ENCODE measurements around the gene RFC2. TPM values are rescaled to one million over a fixed set of nuclear protein-coding genes. Genes with fewer than 3 reads are reported as not detected.

RFC2 gene
- total and polyA plus RNA-seq, 2 of the 8 experiments (the other 6 are each of a cell fraction or from before 2014, with no cell fraction given) = 52.9 to 85.4 TPM

GRCh38 chr7:74236284-74236683 lies 17.9 kb downstream of the RFC2 start:
- Histone ChIP-seq H3K9ac (replicated peaks in 1 of 4; ENCODE audit: extremely low read depth in 1 of 4, low read depth in 3 of 4, low read length in 3 of 4) (no peak overlapping the region), H3K27ac (ENCODE audit: low read depth, low read length) (no peak overlapping the region), H3K4me2 (ENCODE audit: insufficient read depth in 1 of 2, low read depth in 2 of 2, low read length in 2 of 2) (no peak overlapping the region), H2BK5ac (ENCODE audit: low read depth, low read length) (no peak overlapping the region), H3K4me1 (replicated peaks in 1 of 4; ENCODE audit: control insufficient read depth in 3 of 4, insufficient read depth in 4 of 4, low read length in 3 of 4) (no peaks in the 10 kb centered on the region), H3K4me3 (ENCODE audit: extremely low read depth in 1 of 4, insufficient read depth in 2 of 4, low read depth in 3 of 4, low read length in 4 of 4) (no peak overlapping the region), H3K18ac (ENCODE audit: extremely low read depth, low read length) (no peak overlapping the region), H3K4ac (replicated peaks; ENCODE audit: insufficient read length, low read depth, low read length) (no peak overlapping the region), H3K36me3 (ENCODE audit: control insufficient read depth in 2 of 4, insufficient read depth in 4 of 4, low read length in 3 of 4) (peaks cover 41 to 87% (median 73%) of the 10 kb centered on the region in 4 experiments), H3K9me3 (ENCODE audit: insufficient read depth in 2 of 2, low read depth in 1 of 2, low read length in 1 of 2) (no peaks in the 10 kb centered on the region), H2AK5ac (ENCODE audit: low read depth, low read length) (no peak overlapping the region), H2BK120ac (replicated peaks; ENCODE audit: low read depth, low read length) (no peak overlapping the region), H3K23me2 (ENCODE audit: low read depth, low read length) (no peaks in the 10 kb centered on the region), H4K5ac (ENCODE audit: insufficient read length, low read depth, low read length) (no peak overlapping the region), H4K91ac (replicated peaks; ENCODE audit: insufficient read length, low read length) (no peak overlapping the region), H4K8ac (ENCODE audit: extremely low read depth, insufficient read depth, low read length) (no peak overlapping the region), H4K20me1 (replicated peaks in 1 of 2; ENCODE audit: control insufficient read depth in 1 of 2, insufficient read depth in 2 of 2, low read length in 2 of 2) (peaks cover 0 to 10% of the 10 kb centered on the region in 2 experiments), H3K79me1 (ENCODE audit: low read depth, low read length) (peaks cover 5% of the 10 kb centered on the region; the same call in 1 of the 2 replicates), H3K56ac (replicated peaks; ENCODE audit: insufficient read length, low read depth, low read length) (no peak overlapping the region), H3K23ac (ENCODE audit: insufficient read length) (no peak overlapping the region), H3K14ac (ENCODE audit: insufficient read length) (no peak overlapping the region), H2BK15ac (ENCODE audit: low read length) (no peak overlapping the region), H2BK20ac (ENCODE audit: low read length) (no peak overlapping the region), H3K79me2 (ENCODE audit: control insufficient read depth in 1 of 2, insufficient read depth in 2 of 2, low read length in 2 of 2) (no peaks in the 10 kb centered on the region), H2AFZ (ENCODE audit: low read length) (no peak overlapping the region), H2BK12ac (ENCODE audit: low read depth, low read length) (no peak overlapping the region), H3K27me3 (replicated peaks in 1 of 4; ENCODE audit: control insufficient read depth in 3 of 4, extremely low read depth in 1 of 4, insufficient read depth in 3 of 4, low read length in 3 of 4) (no peaks in the 10 kb centered on the region; a peak in 1 of 7 replicates)
- ChIA-PET CTCF (ENCODE audit: partially characterized antibody) (interaction anchor here (0.8 to 2.3 kb wide), 5 partner anchors 9 to 166 kb away, joined by 3 to 6 read pairs (median 3); no protein-coding TSS in a partner anchor), POLR2A (ENCODE audit: partially characterized antibody) (interaction anchor here (0.6 to 2.8 kb wide), 7 partner anchors 12 to 128 kb away, joined by 3 to 12 read pairs (median 4); no protein-coding TSS in a partner anchor)
- WGBS, 2 experiments (ENCODE audit: extremely low coverage in 1 of 2, insufficient coverage in 1 of 2, insufficient read length in 1 of 2, insufficient replicate concordance in 2 of 2, low coverage in 1 of 2, low lambda C conversion rate in 2 of 2, missing lambda C conversion rate in 1 of 2) = 93% methylated on average over 3 of the region's 3 CpGs; no CpG with 5 or more reads in 1 of the 2 experiments
- DNase-seq (ENCODE audit: low read depth in 1 of 2, low spot score in 2 of 2) = no peak
- no peak for FAIRE-seq
- TF ChIP-seq RBBP5 (IDR thresholded peaks at IDR 0.05; ENCODE audit: borderline replicate concordance, low read depth, low read length) (no peak), SIRT6 (IDR thresholded peaks at IDR 0.05; ENCODE audit: low read length) (no peak), NANOG (IDR thresholded peaks at IDR 0.05; ENCODE audit: insufficient read depth, low read depth, low read length, poor library complexity, severe bottlenecking) (no peak), KDM1A (IDR thresholded peaks at IDR 0.05; ENCODE audit: borderline replicate concordance, low read length) (no peak), SAP30 (IDR thresholded peaks at IDR 0.05; ENCODE audit: insufficient read depth, insufficient replicate concordance, low read length) (no peak), MAX (IDR thresholded peaks at IDR 0.05) (no peak), POLR2AphosphoS5 (IDR thresholded peaks at IDR 0.05; ENCODE audit: low read depth, low read length) (no peak), CHD1 (IDR thresholded peaks at IDR 0.05; ENCODE audit: low read depth, low read length) (no peak), CTCF (IDR thresholded peaks at IDR 0.05; ENCODE audit: control extremely low read depth in 1 of 3, insufficient read depth in 1 of 3, low read depth in 1 of 3, low read length in 3 of 3) (no peak)
- TF ChIP-seq, protein P1, sequence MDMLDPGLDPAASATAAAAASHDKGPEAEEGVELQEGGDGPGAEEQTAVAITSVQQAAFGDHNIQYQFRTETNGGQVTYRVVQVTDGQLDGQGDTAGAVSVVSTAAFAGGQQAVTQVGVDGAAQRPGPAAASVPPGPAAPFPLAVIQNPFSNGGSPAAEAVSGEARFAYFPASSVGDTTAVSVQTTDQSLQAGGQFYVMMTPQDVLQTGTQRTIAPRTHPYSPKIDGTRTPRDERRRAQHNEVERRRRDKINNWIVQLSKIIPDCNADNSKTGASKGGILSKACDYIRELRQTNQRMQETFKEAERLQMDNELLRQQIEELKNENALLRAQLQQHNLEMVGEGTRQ (IDR thresholded peaks at IDR 0.05; ENCODE audit: low read length) = no peak

All from H1 (cell line).